ENCODE results near the gene MORC1.

MORC1 gene

DNA sequence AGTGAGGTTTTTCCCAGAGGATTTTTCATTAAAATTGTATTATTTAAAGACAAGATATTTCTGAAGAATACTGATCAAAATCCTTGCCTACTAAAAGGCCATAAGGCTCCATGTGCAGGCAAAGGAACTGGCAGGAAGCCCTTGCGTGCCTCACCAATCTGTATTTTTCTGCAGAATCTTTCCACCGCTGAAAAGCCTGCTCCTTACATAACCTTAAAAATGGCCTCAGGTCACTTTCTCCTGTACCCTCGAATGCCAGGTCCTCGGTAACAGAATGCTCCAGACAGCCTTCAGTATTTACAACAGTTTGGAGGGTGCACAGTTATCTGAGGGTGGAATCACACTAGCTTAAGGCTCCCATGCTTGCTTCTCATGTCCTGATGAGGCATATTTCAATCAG lies 3.2 kb downstream of the MORC1 start:
- TF ChIP-seq, protein P1, sequence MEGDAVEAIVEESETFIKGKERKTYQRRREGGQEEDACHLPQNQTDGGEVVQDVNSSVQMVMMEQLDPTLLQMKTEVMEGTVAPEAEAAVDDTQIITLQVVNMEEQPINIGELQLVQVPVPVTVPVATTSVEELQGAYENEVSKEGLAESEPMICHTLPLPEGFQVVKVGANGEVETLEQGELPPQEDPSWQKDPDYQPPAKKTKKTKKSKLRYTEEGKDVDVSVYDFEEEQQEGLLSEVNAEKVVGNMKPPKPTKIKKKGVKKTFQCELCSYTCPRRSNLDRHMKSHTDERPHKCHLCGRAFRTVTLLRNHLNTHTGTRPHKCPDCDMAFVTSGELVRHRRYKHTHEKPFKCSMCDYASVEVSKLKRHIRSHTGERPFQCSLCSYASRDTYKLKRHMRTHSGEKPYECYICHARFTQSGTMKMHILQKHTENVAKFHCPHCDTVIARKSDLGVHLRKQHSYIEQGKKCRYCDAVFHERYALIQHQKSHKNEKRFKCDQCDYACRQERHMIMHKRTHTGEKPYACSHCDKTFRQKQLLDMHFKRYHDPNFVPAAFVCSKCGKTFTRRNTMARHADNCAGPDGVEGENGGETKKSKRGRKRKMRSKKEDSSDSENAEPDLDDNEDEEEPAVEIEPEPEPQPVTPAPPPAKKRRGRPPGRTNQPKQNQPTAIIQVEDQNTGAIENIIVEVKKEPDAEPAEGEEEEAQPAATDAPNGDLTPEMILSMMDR (IDR thresholded peaks at IDR 0.05; ENCODE audit: low read depth, low read length, missing control alignments), result no peak
- in situ Hi-C loops (cut with HindIII; ENCODE audit: low sequenced_read_pairs), result no loop called here
- DNase-seq (ENCODE audit: low read depth), result no peak
- no peak overlapping the region for H3K4me3 ChIP-seq (ENCODE audit: low read depth, low read length)

GRCh38 chr3:109112946-109113760 lies 4.8 kb downstream of the MORC1 start:
- TF ChIP-seq, protein P1 (IDR thresholded peaks at IDR 0.05; ENCODE audit: low read depth, low read length, missing control alignments), result no peak
- in situ Hi-C loops (cut with HindIII; ENCODE audit: low sequenced_read_pairs), result no loop called here

GRCh38 chr3:109109574-109109973 lies 8.4 kb downstream of the MORC1 start:
- DNase-seq (ENCODE audit: low read depth), result no peak
- TF ChIP-seq, protein P1 (IDR thresholded peaks at IDR 0.05; ENCODE audit: low read depth, low read length, missing control alignments), result no peak
- in situ Hi-C loops (cut with HindIII; ENCODE audit: low sequenced_read_pairs), result no loop called here
- H3K4me3 ChIP-seq (ENCODE audit: low read depth, low read length), result no peak overlapping the region

More at GRCh38 chr3:109112946-109113760, 4.8 kb downstream of the MORC1 start:
- H3K4me3 ChIP-seq (ENCODE audit: low read depth, low read length), result no peak overlapping the region
- DNase-seq (ENCODE audit: low read depth), result no peak

DNA sequence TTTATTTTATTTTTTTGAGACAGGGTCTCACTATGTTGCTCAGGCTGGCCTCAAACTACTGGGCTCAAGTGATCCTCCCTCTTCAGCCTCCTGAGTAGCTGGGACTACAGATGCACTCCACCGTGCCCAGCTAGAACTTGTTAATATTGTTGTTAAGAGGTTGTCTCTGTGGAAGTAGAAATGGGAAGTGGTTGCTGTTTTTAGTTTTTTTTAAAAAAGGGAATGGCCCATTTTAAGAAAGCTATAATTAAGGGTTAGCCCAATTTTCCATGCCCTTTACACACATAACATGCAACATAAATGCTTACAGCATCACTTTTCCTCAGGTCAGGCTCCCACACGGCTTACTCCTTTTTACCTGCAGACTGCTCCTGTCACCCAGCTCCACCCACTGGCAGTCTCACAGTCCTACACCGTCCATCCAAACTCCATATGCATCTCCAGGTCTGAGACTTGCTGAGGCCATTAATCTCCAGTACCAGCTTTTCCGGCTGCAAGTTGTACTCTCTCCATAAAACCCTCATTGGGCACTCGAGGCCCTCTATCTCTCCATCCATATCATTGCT lies 19.8 kb downstream of the MORC1 start:
- in situ Hi-C loops (cut with HindIII; ENCODE audit: low sequenced_read_pairs), result no loop called here
- H3K4me3 ChIP-seq (ENCODE audit: low read depth, low read length), result no peak overlapping the region
- no peak for DNase-seq (ENCODE audit: low read depth)
- TF ChIP-seq, protein P1 (IDR thresholded peaks at IDR 0.05; ENCODE audit: low read depth, low read length, missing control alignments), result no peak

DNA sequence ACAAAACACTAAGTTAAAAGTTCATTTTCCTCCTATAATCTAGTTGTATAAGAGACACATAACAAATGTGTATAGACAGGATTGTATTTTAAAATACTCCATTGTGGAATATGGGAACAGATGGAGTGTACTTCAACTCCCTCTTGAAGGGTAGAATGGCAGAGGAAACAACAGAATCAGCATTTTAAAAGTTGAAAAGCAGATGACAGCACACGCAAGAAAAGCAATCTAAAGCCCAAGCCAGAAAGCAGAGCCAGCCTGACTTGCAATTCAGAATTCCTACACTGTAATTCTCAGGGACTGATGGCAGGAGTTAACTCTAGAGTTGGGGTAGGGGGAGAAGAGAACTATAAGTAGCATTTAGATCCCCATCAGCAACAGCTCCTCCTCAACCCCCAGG lies 22.8 kb downstream of the MORC1 start:
- in situ Hi-C loops (cut with HindIII; ENCODE audit: low sequenced_read_pairs), result no loop called here
- TF ChIP-seq, protein P1 (IDR thresholded peaks at IDR 0.05; ENCODE audit: low read depth, low read length, missing control alignments), result no peak
- DNase-seq (ENCODE audit: low read depth), result no peak
- H3K4me3 ChIP-seq (ENCODE audit: low read depth, low read length), result no peak overlapping the region

- in situ Hi-C loops (cut with HindIII; ENCODE audit: low sequenced_read_pairs), result no loop called here
- TF ChIP-seq, protein P1 (IDR thresholded peaks at IDR 0.05; ENCODE audit: low read depth, low read length, missing control alignments), result no peak
- no peak for DNase-seq (ENCODE audit: low read depth)
- H3K4me3 ChIP-seq (ENCODE audit: low read depth, low read length), result no peak overlapping the region
Measured at GRCh38 chr3:109093561-109093960, 24.4 kb downstream of the MORC1 start.
